SU-DHL-6 (cell line): ENCODE data around the gene BTC.

ENCODE experiments used
- CTCF ChIP-seq: fragments of 200-600 bp; sonication (generic); IDR thresholded peaks from one replicate; pipeline ENCODE4 v1.5.1; 2017; ENCODE audit warnings: antibody characterized with exemption, mild to moderate bottlenecking, low read length, moderate library complexity; ENCODE audit not compliant: insufficient read depth, poor library complexity, severe bottlenecking
- EZH2phosphoT487 ChIP-seq: fragments of 200-600 bp; sonication (generic), shearing (Covaris generic); conservative IDR thresholded peaks from 2 replicates; pipeline ENCODE4 v1.6.1; 2018; ENCODE audit warnings: mild to moderate bottlenecking, antibody characterized with exemption, low read length, moderate library complexity, mixed read lengths

GRCh38 chr4:74716436-74716765, 77.9 kb downstream of the BTC start:
- TF ChIP-seq CTCF (no peak), EZH2phosphoT487 (no peak)
